Tibial nerve (tissue), 4 donors: ENCODE measurements around the gene PTPRG. TPM values are rescaled to one million over a fixed set of nuclear protein-coding genes. Genes with fewer than 3 reads are reported as not detected.
A peak's percentile ranks its signal among the peaks of the same experiment; 100 is the strongest.

Experiments used
- DNase-seq, 2 donors: peaks; one replicate each; pipeline ENCODE4 v3.0.0-alpha.2; 2019; ENCODE audit warnings: low spot score in 2 of 2
- H3K27ac ChIP-seq, 4 donors: fragments of 200-600 bp; sonication (generic) in 3 of 4; one replicate each; pipeline ENCODE4 v1.5.1; 2017 to 2019; ENCODE audit warnings: mild to moderate bottlenecking in 1 of 4
- H3K27me3 ChIP-seq, 2 donors: fragments of 200-600 bp; sonication (generic) in 1 of 2; one replicate each; pipeline versions ENCODE4 v1.5.1 to v1.6.0; 2017 to 2019
- H3K36me3 ChIP-seq, 3 donors: fragments of 200-600 bp; sonication (generic); one replicate each; pipeline ENCODE4 v1.5.1; 2018 to 2019
- H3K4me1 ChIP-seq, 4 donors: fragments of 200-600 bp; sonication (generic) in 3 of 4; one replicate each; pipeline ENCODE4 v1.5.1; 2017 to 2019
- H3K4me3 ChIP-seq, 4 donors: fragments of 200-600 bp; sonication (generic) in 3 of 4; one replicate each; pipeline ENCODE4 v1.5.1; 2017 to 2019; ENCODE audit warnings: mild to moderate bottlenecking in 1 of 4, moderate library complexity in 1 of 4
- H3K9me3 ChIP-seq, 4 donors: fragments of 200-600 bp; sonication (generic) in 3 of 4; one replicate each; pipeline ENCODE4 v1.5.1; 2017 to 2019
- EP300 ChIP-seq, 2 donors: sonication (generic); formaldehyde crosslinking; IDR thresholded peaks; one replicate each; pipeline ENCODE4 v1.6.1; 2017; ENCODE audit warnings: antibody characterized with exemption in 2 of 2, mild to moderate bottlenecking in 1 of 2
- POLR2A ChIP-seq, 2 donors: fragments of 450-650 bp; IDR thresholded peaks; one replicate each; pipeline ENCODE4 v1.6.1; 2017; ENCODE audit warnings: antibody characterized with exemption in 2 of 2, mild to moderate bottlenecking in 2 of 2, moderate library complexity in 2 of 2
- whole genome bisulfite sequencing, 2 donors: methylation state at CpG; one replicate each; pipeline ENCODE4 v1.1.5; 2018; 5-methylcytosine and 5-hydroxymethylcytosine counted together
- total RNA-seq, 4 donors: library from RNA; depleted of rRNA; stranded (reverse); fragments of >200 nt; gene quantifications; one replicate each; pipeline ENCODE4 v1.1.0, GENCODE V29; 2016
- TF ChIP-seq, protein P1 (sequence below), 5 experiments: fragments of 200-600 bp in 3 of 5; fragments of 450-650 bp in 2 of 5; sonication (generic) in 3 of 5; IDR thresholded peaks; one replicate each; pipeline ENCODE4 v1.5.1; 2016 to 2019; ENCODE audit warnings: antibody characterized with exemption in 5 of 5, mild to moderate bottlenecking in 3 of 5, moderate library complexity in 2 of 5

PTPRG gene
- total RNA-seq, 4 donors from 2014 or later: 112 to 174 (median 121) TPM

DNA sequence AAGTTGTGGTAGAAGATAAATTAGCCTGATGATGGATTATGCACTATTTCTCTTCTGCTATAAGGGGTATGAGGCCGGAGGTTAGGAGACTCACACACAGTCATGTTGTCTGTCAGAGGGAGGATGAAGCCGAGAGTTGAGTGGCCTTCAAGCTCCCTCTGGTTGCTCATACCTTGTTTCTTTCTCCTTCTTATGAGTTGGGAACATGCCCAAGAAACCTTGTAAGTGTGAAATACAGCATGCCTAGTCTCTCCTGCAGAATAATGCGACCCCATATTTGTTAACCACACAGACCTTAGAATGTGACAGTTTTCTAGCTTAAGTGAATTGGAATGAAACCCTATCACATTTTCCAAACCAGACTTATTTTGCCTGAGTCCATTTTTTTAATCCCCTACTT lies 366.7 kb downstream of the PTPRG start:
- TF ChIP-seq, protein P1, sequence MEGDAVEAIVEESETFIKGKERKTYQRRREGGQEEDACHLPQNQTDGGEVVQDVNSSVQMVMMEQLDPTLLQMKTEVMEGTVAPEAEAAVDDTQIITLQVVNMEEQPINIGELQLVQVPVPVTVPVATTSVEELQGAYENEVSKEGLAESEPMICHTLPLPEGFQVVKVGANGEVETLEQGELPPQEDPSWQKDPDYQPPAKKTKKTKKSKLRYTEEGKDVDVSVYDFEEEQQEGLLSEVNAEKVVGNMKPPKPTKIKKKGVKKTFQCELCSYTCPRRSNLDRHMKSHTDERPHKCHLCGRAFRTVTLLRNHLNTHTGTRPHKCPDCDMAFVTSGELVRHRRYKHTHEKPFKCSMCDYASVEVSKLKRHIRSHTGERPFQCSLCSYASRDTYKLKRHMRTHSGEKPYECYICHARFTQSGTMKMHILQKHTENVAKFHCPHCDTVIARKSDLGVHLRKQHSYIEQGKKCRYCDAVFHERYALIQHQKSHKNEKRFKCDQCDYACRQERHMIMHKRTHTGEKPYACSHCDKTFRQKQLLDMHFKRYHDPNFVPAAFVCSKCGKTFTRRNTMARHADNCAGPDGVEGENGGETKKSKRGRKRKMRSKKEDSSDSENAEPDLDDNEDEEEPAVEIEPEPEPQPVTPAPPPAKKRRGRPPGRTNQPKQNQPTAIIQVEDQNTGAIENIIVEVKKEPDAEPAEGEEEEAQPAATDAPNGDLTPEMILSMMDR (IDR thresholded peaks at IDR 0.05): no peak
- no peak for TF ChIP-seq EP300 (IDR thresholded peaks at IDR 0.05)
- TF ChIP-seq POLR2A (IDR thresholded peaks at IDR 0.05): no peak
- Histone ChIP-seq H3K4me1 (peaks cover 0 to 33% (median 1%) of the 10 kb centered on the region in 4 donors), H3K9me3 (no peaks in the 10 kb centered on the region), H3K4me3 (no peak overlapping the region), H3K27ac (peak overlapping the region in 1 of 4 donors; percentile 52), H3K36me3 (no peaks in the 10 kb centered on the region), H3K27me3 (no peaks in the 10 kb centered on the region)
- WGBS, 2 donors: 69% methylated on average over 3 of the region's 3 CpGs
- DNase-seq: no peak

DNA sequence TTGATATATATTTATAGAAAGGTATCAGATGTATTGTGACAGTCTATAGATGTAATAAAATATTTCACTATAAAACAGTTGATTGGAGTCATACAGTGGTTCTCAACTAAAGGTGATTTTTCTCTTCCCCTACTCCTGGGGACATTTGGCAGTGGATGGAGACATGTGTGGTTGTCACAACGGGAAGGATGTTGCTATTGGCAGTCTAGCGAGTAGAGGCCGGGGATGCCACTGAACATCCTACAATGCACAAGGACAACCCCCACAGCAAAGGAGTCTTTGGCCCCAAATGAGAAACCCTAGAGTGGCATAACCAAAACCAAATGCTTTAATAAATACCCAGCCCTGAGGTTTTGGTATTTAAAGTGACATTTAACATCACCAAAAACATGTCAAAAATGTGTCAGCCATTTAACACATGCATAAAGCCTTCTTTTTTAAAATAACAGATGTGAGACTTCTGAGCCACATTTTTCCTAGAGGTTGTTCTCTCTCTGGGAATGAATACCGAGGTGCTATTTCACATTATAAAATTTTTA lies 367.5 kb downstream of the PTPRG start:
- H3K4me1 ChIP-seq: peaks cover 0 to 33% (median 1%) of the 10 kb centered on the region in 4 donors
- no peaks in the 10 kb centered on the region for H3K27me3 ChIP-seq
- H3K9me3 ChIP-seq: no peaks in the 10 kb centered on the region
- no peak overlapping the region for H3K4me3 ChIP-seq
- WGBS, 2 donors: 68 to 78% methylated on average over 4 of the region's 4 CpGs
- no peaks in the 10 kb centered on the region for H3K36me3 ChIP-seq
- TF ChIP-seq POLR2A (IDR thresholded peaks at IDR 0.05) (no peak), EP300 (IDR thresholded peaks at IDR 0.05) (no peak)
- TF ChIP-seq, protein P1 (IDR thresholded peaks at IDR 0.05): no peak
- peak overlapping the region in 1 of 4 donors; percentile 52 for H3K27ac ChIP-seq
- no peak for DNase-seq

DNA sequence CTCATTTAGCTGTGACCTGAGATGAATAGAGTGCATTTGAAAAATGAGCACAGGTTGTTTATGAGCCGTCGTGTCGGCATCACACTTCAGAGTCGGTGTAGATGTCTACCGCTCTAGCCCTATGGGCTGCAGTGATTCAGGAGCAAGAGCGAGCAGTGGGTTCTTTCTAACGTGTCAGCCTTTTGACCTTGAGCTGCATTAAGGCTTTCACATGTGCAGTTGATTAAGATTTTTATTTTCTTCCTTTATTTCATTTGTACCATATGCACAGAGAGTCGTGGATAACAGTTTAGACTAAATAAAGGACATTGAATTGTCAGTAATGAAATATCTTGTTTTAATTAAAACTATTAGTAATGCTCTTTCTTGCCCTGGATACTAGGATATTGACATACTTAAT lies 368.2 kb downstream of the PTPRG start:
- Histone ChIP-seq H3K4me1 (peaks cover 0 to 27% (median 1%) of the 10 kb centered on the region in 4 donors), H3K27me3 (no peaks in the 10 kb centered on the region), H3K9me3 (peaks cover 0 to 3% (median 0%) of the 10 kb centered on the region in 4 donors), H3K4me3 (no peak overlapping the region), H3K36me3 (peaks cover 0 to 2% (median 0%) of the 10 kb centered on the region in 3 donors), H3K27ac (no peak overlapping the region)
- TF ChIP-seq, protein P1 (IDR thresholded peaks at IDR 0.05): no peak
- TF ChIP-seq EP300 (IDR thresholded peaks at IDR 0.05) (no peak), POLR2A (IDR thresholded peaks at IDR 0.05) (no peak)
- no peak for DNase-seq
- WGBS, 2 donors: 90 to 91% methylated on average over 8 of the region's 8 CpGs

DNA sequence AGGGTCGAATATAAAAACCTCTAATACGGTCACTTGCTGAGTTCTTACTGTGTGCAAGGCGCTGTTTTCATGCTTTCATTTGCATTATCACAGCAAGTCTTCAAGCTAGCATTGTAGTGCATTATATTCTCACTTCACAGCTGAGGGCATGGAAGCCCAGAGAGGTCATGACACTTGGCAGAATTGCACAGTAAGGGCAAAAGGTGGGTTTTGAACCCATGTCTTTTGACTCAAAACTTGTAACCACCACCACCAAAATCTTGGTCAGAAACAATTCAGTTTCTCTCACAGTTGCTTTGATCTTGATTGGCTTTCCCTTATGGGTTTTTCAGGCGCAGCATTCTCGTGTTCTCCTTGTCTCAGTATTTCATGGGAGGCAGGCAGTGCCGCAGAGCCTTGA lies 371.1 kb downstream of the PTPRG start:
- Histone ChIP-seq H3K27ac (no peak overlapping the region), H3K27me3 (no peaks in the 10 kb centered on the region), H3K4me1 (peaks cover 0 to 9% (median 0%) of the 10 kb centered on the region in 4 donors), H3K4me3 (no peak overlapping the region), H3K9me3 (peaks cover 0 to 6% (median 0%) of the 10 kb centered on the region in 4 donors), H3K36me3 (peaks cover 0 to 6% (median 0%) of the 10 kb centered on the region in 3 donors)
- TF ChIP-seq POLR2A (IDR thresholded peaks at IDR 0.05) (no peak), EP300 (IDR thresholded peaks at IDR 0.05) (no peak)
- TF ChIP-seq, protein P1 (IDR thresholded peaks at IDR 0.05): no peak
- DNase-seq: no peak
- WGBS, 2 donors: 87 to 90% methylated on average over 6 of the region's 6 CpGs

DNA sequence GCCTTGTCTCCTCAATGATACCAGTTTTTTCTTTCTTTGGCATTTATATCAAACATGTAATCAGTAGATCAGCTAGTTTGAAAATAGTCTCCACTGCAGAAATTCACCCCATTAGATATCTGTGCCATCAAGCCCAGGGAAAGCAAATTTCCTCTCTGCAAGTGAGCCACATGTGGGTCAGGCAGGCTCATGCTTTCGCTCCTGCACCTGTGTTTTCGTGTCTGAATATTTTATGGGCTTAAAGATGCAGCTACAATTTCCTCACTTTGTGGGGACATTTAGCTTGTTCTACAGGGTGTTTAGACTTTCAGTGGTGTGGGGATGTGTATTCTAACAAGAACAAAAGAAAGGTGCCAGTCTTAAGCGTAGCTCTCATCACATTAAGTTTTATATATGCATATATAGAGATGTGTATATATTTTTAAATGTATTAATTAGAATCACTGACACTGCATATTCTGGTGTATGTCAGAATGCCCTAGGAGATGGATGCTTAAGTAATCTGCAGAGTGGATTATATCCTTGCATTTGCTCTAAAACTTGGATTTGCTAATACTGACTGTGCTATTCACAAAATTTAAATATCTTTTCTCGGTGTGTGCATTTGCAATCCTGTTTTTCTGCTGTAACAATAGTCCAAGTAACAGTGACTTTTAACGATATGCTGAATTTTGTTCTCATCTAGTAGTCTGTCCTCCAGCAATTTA lies 372.6 kb downstream of the PTPRG start:
- H3K4me1 ChIP-seq: peaks cover 0 to 5% (median 0%) of the 10 kb centered on the region in 4 donors
- peaks cover 0 to 6% (median 0%) of the 10 kb centered on the region in 4 donors for H3K9me3 ChIP-seq
- no peak for DNase-seq
- H3K4me3 ChIP-seq: no peak overlapping the region
- H3K36me3 ChIP-seq: peaks cover 0 to 6% (median 0%) of the 10 kb centered on the region in 3 donors
- no peak overlapping the region for H3K27ac ChIP-seq
- TF ChIP-seq, protein P1 (IDR thresholded peaks at IDR 0.05): no peak
- TF ChIP-seq EP300 (IDR thresholded peaks at IDR 0.05) (no peak), POLR2A (IDR thresholded peaks at IDR 0.05) (no peak)
- H3K27me3 ChIP-seq: no peaks in the 10 kb centered on the region
- WGBS, 2 donors: 86 to 93% methylated on average over 5 of the region's 5 CpGs
